GM12874 (cell line): ENCODE data around the gene HSD17B8.

Experiments
- TF ChIP-seq, protein P1 (sequence below): IDR thresholded peaks from 2 replicates; pipeline ENCODE4 v1.5.1; 2011; ENCODE audit warnings: low read depth, mild to moderate bottlenecking, control low read depth, low read length, moderate library complexity; ENCODE audit not compliant: insufficient read depth

Gene HSD17B8

DNA sequence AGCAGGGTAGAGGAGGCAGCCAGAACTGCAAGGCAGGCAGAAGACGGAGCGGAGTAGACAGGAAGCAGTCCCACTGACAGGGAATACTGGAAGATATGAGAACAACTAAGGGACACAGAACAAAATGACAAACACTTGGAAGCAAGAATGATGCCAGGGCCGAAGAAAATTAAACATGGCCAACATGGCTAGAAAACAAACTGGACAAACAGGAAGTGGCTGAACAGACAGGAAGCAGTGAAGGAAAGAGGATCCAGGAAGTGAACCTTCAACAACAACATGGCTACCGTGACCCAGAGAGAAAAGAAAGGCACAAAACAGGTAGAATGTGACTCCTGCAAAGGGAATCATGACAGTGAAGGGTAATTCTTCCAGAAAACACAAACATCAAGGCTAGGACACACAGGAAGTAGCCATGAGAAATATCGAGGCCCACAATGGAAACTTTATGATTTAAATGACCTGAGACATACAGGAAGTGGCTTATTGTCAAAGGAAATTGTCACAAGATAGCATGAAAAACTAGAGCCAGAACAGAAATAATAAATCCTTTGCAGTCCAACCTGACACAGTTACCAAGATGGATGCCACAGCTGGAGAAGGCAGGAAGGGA lies 21.3 kb upstream of the HSD17B8 start:
- TF ChIP-seq, protein P1, sequence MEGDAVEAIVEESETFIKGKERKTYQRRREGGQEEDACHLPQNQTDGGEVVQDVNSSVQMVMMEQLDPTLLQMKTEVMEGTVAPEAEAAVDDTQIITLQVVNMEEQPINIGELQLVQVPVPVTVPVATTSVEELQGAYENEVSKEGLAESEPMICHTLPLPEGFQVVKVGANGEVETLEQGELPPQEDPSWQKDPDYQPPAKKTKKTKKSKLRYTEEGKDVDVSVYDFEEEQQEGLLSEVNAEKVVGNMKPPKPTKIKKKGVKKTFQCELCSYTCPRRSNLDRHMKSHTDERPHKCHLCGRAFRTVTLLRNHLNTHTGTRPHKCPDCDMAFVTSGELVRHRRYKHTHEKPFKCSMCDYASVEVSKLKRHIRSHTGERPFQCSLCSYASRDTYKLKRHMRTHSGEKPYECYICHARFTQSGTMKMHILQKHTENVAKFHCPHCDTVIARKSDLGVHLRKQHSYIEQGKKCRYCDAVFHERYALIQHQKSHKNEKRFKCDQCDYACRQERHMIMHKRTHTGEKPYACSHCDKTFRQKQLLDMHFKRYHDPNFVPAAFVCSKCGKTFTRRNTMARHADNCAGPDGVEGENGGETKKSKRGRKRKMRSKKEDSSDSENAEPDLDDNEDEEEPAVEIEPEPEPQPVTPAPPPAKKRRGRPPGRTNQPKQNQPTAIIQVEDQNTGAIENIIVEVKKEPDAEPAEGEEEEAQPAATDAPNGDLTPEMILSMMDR = no peak

DNA sequence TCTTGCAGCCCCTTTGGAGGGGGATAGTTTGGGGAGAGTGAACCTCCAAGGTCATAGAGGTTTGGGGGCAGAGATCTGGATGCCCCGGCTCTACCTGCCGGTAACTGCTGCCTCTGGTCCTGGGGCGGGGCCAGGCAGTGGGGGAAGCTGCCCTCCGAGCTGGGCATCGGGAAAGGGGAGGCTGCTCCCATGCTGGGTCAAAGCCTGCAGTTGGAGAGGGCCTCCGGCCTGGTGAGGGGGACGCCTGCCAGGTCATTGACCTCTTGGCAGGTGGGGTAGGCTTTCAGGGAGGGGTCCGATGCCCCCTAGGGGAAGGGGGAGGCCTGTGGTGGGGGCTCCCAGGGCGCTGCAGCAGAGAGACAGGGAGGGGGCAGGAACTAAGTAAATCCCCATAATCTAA lies 19.3 kb upstream of the HSD17B8 start:
- TF ChIP-seq, protein P1 = no peak

DNA sequence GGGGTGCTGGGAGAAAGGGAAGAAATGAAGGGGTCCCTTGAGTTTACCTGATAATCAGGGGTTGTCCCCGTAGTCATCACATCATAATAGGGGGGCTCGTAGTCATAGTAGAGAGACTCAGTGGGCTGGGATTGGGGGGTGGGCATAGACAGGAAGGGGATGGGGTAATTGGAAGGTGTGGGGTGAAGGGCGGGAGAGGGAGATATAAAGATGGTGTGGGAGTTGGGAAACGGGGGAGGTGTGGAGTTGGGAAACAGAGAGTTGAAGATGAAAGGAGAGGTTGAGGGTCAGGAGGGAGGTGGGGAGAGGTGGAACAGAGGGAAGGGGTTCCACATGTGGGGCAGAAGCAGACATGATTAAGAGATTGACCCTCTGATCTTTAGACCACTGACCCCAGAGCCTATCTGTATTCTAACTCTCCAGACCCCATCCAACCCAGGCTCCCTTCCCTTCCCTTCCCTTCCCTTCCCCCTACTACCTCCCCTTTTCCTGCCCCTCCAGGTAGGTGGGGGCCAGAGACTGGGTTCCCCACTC lies 18.7 kb upstream of the HSD17B8 start:
- TF ChIP-seq, protein P1 = no peak

DNA sequence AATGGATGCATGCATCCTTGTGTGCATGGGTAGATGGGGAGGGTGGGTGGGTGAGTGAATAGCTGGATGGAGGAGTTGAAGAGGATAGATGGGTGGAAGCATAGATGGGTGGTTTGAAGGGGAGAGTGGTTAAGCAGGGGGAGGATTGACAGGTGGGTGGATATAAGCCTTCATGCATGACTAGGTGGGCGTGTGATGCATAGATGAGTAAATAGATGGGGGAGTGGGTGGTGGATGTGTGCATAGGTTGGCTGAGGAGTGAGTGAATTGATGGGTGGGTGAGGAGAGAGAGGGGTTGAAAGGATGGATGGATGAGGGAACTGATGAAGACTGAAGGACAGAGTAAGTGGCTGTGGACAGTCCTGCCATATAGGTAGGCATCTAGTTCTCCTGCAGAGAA lies 16.6 kb upstream of the HSD17B8 start:
- TF ChIP-seq, protein P1 = no peak

DNA sequence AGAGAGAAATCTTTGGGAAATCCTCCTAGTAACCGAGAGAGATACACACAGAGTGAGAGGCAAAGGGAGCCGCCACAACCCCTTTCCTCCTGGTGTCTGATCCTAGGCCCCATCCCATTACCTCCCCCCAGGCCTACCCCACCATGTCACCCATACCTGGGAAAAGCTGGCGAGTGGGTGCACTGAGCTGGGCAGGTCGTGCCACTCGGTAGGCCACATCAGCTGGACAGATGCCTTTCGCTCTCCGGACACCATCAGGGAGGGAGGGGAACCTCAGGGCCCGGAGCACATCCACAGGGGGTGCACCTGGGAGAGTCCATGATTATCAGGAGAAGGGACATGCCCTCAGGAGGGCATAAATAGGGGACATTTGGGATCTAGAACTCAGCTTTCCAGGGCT lies 15.3 kb upstream of the HSD17B8 start:
- TF ChIP-seq, protein P1 = no peak

DNA sequence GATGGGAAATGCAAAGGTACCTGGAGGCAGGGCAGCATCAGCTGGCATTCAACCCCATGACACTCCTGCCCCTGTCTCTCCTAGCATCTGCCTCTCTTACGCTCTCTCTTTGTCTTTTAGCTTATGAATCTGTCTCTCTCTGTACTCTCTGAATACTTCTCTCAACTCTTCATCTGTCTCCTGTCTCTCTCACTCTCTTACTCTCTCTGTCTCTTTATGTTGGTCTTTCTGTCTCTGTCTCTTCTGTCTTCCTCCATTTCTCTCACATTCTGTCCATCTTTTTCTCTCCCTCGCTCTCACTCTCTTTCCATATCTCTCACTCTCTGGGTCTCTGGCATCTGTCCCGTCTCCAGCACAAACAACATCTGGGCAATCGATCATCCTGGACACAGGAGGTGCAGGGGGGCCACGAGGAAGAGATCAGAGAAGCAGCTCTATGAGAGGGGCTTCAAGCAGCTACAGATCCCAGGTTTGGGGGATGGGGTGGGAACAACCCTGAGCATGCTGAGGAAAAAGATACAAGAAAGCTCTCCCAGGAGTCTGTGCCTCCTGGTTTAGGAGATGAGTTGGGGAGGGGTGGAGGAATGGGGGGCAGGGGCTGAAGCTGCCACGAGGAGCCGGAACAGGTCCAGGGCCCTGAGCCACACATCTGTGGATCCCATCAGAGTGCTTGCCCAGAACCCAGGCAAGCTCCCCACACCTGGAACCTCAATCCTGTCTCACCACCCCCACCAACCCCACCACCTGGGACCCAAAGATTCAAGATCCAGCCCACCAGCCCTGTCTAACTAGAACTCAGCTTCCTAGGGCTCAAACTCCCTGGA lies 14.6 kb upstream of the HSD17B8 start:
- TF ChIP-seq, protein P1 = no peak

DNA sequence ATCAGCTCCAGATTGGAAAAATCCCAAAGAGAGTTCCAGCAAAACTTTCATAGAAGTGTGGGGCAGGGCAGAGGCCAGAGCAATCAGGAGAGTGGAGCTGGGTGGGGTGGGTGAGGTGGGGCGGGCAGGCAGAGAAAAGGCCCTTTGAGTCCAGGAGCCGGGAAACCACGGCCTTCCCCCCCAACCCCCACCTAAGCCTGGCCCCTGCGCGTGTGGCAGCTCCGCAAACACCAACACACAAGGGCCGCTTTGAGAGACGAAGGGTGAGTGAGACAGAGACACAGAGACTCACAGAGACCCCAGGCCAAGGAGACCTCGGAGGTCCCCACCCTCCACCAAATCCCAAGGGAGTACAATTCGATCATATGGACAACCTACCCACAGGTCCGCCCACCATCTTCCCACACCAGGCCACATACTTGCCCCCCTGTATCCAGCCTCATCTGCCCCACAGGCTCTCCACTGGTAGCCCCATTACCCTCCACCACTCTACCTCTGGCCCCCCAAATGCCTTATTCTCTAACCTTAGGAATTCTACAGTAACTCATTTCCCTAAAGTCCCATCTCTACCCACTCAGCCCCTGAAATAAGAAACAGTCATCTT lies 13.8 kb upstream of the HSD17B8 start:
- TF ChIP-seq, protein P1 = no peak
